Neural progenitor cell (in vitro differentiated cells): ENCODE data around the gene SIT1.

Experiments
- EZH2phosphoT487 ChIP-seq: fragments of 200-600 bp; sonication (generic); IDR thresholded peaks from 2 replicates; pipeline ENCODE4 v1.6.1; 2017; ENCODE audit warnings: antibody characterized with exemption
- TF ChIP-seq, protein P1 (sequence below): fragments of 200-600 bp; sonication (generic); IDR thresholded peaks from 2 replicates; pipeline ENCODE4 v1.5.1; 2017; ENCODE audit warnings: antibody characterized with exemption, mild to moderate bottlenecking

DNA sequence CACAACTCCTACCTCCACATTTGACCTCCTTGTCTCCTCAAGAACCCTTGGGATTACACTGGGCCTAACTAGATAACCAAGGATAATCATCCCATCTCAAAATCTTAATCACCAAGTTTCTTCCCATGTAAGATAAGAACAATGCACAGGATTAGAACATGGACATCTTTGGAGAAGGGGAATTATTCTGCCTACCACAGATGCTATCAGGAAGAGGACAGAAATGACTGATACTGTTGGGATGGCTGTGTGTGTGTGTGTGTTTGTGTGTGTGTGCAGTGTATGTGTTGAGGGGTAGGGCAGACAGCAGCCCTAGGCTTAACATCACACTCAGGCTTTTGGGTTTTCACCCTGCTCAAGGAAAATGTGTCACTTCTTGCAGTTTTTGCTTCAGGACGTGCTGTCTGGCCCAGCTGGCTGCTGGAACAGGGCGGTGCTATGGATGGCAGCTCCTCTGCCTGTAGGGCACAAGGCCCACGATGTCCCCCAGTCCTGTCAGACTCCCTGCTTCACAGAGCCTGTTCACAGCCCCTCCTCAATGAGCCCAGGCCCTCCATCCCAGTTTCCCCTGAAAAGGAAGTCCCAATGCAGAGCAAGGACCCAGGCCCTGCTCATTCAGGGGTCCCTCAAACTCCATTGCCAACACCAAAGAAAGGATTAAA is 30.7 kb upstream of the SIT1 start:
- TF ChIP-seq, protein P1, sequence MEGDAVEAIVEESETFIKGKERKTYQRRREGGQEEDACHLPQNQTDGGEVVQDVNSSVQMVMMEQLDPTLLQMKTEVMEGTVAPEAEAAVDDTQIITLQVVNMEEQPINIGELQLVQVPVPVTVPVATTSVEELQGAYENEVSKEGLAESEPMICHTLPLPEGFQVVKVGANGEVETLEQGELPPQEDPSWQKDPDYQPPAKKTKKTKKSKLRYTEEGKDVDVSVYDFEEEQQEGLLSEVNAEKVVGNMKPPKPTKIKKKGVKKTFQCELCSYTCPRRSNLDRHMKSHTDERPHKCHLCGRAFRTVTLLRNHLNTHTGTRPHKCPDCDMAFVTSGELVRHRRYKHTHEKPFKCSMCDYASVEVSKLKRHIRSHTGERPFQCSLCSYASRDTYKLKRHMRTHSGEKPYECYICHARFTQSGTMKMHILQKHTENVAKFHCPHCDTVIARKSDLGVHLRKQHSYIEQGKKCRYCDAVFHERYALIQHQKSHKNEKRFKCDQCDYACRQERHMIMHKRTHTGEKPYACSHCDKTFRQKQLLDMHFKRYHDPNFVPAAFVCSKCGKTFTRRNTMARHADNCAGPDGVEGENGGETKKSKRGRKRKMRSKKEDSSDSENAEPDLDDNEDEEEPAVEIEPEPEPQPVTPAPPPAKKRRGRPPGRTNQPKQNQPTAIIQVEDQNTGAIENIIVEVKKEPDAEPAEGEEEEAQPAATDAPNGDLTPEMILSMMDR, result no peak
- no peak for TF ChIP-seq EZH2phosphoT487
